DND-41 (cell line): ENCODE results near the gene ZHX3.

Experiments
- ATAC-seq: fragments of 200-7000 bp; cut with Tn5 transposase; 3 replicates; pipeline ENCODE4 v1.9.1; 2021; ENCODE audit warnings: low read depth; ENCODE audit not compliant: insufficient read depth
- DNase-seq: peaks from one replicate; pipeline ENCODE4 v3.0.0-alpha.2; 2020
- H2AFZ ChIP-seq: 2 replicates; pipeline ENCODE4 v1.6.0; 2012; ENCODE audit warnings: low read depth, low read length
- H3K27ac ChIP-seq: 2 replicates; pipeline ENCODE4 v1.5.1; 2012; ENCODE audit warnings: low read length, inconsistent platforms
- H3K27me3 ChIP-seq: fragments of 200-600 bp; sonication (generic); 2 replicates; pipeline ENCODE4 v1.6.0; 2012; ENCODE audit warnings: low read length, mild to moderate bottlenecking, inconsistent platforms; ENCODE audit not compliant: insufficient read depth, poor library complexity
- H3K36me3 ChIP-seq: 2 replicates; pipeline ENCODE4 v1.5.1; 2012; ENCODE audit warnings: low read length, inconsistent platforms; ENCODE audit not compliant: insufficient read depth
- H3K4me1 ChIP-seq: 2 replicates; pipeline ENCODE4 v1.5.1; 2012; ENCODE audit warnings: mild to moderate bottlenecking, low read length; ENCODE audit not compliant: insufficient read depth
- H3K4me2 ChIP-seq: 2 replicates; pipeline ENCODE4 v1.6.0; 2012; ENCODE audit warnings: mild to moderate bottlenecking, moderate library complexity, low read length, inconsistent platforms; ENCODE audit not compliant: insufficient read depth
- H3K4me3 ChIP-seq, 2 experiments: fragments of 200-600 bp in 1 of 2; shearing (Covaris generic) in 1 of 2; 2 replicates each; pipeline ENCODE4 v1.5.1; 2012 to 2016; ENCODE audit warnings: inconsistent platforms in 2 of 2, low read length in 2 of 2, mild to moderate bottlenecking in 2 of 2, low read depth in 1 of 2, moderate library complexity in 1 of 2
- H3K79me2 ChIP-seq: 2 replicates; pipeline ENCODE4 v1.6.0; 2012; ENCODE audit warnings: low read length, inconsistent platforms; ENCODE audit not compliant: insufficient read depth
- H3K9ac ChIP-seq: 2 replicates; pipeline ENCODE4 v1.6.0; 2012; ENCODE audit warnings: low read depth, mild to moderate bottlenecking, inconsistent platforms, low read length, moderate library complexity
- H3K9me3 ChIP-seq: 2 replicates; pipeline ENCODE4 v1.5.1; 2012; ENCODE audit warnings: low read length, moderate library complexity, mild to moderate bottlenecking, inconsistent platforms; ENCODE audit not compliant: insufficient read depth, severe bottlenecking
- H4K20me1 ChIP-seq: 2 replicates; pipeline ENCODE4 v1.6.0; 2012; ENCODE audit warnings: low read length; ENCODE audit not compliant: insufficient read depth
- EZH2 ChIP-seq: IDR thresholded peaks from 3 replicates; pipeline ENCODE4 v1.6.1; 2012; ENCODE audit warnings: borderline replicate concordance, low read depth, mild to moderate bottlenecking, moderate library complexity, low read length, inconsistent platforms; ENCODE audit not compliant: severe bottlenecking
- TF ChIP-seq, protein P1 (sequence below): IDR thresholded peaks from 2 replicates; pipeline ENCODE4 v1.5.1; 2012; ENCODE audit warnings: borderline replicate concordance, low read length, moderate library complexity, mild to moderate bottlenecking; ENCODE audit not compliant: poor library complexity, severe bottlenecking; ENCODE audit errors: extremely low read depth

Gene ZHX3

DNA sequence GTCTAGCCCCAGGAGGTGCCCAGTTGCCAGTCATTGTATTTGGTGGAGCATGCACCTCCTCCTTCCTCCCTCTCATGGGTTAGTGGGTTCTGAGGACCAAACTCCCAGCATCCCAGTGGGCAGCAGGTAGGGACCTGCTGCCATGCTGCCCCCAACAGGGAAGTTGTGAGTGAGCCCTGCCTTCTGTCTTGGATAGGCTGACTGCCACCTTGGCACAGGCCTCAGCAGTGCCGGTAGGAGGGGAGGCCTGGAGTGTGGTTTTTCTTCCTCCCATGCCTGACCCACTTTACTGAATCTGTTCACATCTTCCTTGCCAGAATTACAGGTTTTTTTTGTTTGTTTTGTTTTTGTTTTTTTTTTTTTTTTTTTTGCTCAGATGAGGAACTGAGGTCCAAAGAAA is 155.6 kb downstream of the ZHX3 start:
- Histone ChIP-seq H3K27ac (no peak overlapping the region), H3K36me3 (peaks cover 96% of the 10 kb centered on the region), H4K20me1 (peaks cover 94% of the 10 kb centered on the region), H2AFZ (no peak overlapping the region), H3K27me3 (no peaks in the 10 kb centered on the region), H3K9me3 (no peaks in the 10 kb centered on the region), H3K79me2 (peaks cover 45% of the 10 kb centered on the region), H3K9ac (no peak overlapping the region), H3K4me3 (no peak overlapping the region), H3K4me1 (peaks cover 14% of the 10 kb centered on the region), H3K4me2 (no peak overlapping the region)
- no peak for DNase-seq
- ATAC-seq: no peak
- TF ChIP-seq EZH2: no peak
- TF ChIP-seq, protein P1, sequence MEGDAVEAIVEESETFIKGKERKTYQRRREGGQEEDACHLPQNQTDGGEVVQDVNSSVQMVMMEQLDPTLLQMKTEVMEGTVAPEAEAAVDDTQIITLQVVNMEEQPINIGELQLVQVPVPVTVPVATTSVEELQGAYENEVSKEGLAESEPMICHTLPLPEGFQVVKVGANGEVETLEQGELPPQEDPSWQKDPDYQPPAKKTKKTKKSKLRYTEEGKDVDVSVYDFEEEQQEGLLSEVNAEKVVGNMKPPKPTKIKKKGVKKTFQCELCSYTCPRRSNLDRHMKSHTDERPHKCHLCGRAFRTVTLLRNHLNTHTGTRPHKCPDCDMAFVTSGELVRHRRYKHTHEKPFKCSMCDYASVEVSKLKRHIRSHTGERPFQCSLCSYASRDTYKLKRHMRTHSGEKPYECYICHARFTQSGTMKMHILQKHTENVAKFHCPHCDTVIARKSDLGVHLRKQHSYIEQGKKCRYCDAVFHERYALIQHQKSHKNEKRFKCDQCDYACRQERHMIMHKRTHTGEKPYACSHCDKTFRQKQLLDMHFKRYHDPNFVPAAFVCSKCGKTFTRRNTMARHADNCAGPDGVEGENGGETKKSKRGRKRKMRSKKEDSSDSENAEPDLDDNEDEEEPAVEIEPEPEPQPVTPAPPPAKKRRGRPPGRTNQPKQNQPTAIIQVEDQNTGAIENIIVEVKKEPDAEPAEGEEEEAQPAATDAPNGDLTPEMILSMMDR: no peak

DNA sequence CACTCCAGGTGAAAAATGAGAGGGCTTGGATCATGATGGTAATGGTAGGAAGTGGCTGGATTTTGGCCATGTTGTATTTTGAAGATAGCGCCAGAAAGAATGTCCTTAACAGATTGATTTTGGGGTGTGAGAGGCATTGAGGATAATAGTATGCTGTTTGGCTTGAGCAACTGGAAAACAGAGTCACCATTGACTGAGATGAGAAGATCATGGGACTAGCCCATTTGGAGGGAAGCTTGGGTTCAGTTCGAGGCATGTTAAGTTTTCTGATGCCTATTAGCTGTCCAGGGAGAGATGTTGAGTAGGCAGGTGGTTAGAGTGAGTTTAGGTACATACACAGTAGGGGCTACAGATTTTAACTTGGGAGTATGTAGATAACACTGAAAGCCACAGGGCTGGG is 156.8 kb downstream of the ZHX3 start:
- ATAC-seq (no peak), DNase-seq (no peak)
- Histone ChIP-seq H3K4me1 (peaks cover 26% of the 10 kb centered on the region), H3K4me2 (no peak overlapping the region), H3K27ac (no peak overlapping the region), H3K4me3 (no peak overlapping the region), H3K9me3 (no peaks in the 10 kb centered on the region), H4K20me1 (peaks cover 95% of the 10 kb centered on the region), H3K27me3 (no peaks in the 10 kb centered on the region), H3K36me3 (peaks cover 86% of the 10 kb centered on the region), H2AFZ (no peak overlapping the region), H3K9ac (no peak overlapping the region), H3K79me2 (peaks cover 57% of the 10 kb centered on the region)
- no peak for TF ChIP-seq EZH2
- TF ChIP-seq, protein P1: no peak

DNA sequence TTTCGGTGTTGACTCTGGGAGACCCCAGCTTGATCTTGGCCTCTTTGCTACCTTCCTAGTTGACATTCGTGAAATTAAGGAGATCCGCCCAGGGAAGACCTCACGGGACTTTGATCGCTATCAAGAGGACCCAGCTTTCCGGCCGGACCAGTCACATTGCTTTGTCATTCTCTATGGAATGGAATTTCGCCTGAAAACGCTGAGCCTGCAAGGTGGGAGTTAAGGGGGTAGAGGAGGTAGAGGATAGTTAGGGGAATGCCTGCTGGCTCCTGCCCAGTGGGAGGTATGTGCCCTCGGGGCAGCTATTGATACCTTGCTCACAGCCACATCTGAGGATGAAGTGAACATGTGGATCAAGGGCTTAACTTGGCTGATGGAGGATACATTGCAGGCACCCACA is 158.0 kb downstream of the ZHX3 start:
- TF ChIP-seq EZH2: no peak
- TF ChIP-seq, protein P1: no peak
- H3K4me3 ChIP-seq: no peak overlapping the region
- peaks cover 68% of the 10 kb centered on the region for H3K79me2 ChIP-seq
- H3K9ac ChIP-seq: no peak overlapping the region
- peak overlapping the region; percentile 20; the same call in 1 of the 2 replicates for H3K27ac ChIP-seq
- peaks cover 97% of the 10 kb centered on the region for H4K20me1 ChIP-seq
- H2AFZ ChIP-seq: no peak overlapping the region
- no peak overlapping the region for H3K4me2 ChIP-seq
- H3K27me3 ChIP-seq: no peaks in the 10 kb centered on the region
- no peaks in the 10 kb centered on the region for H3K9me3 ChIP-seq
- peaks cover 37% of the 10 kb centered on the region for H3K4me1 ChIP-seq
- ATAC-seq (no peak), DNase-seq (no peak)
- peaks cover 86% of the 10 kb centered on the region for H3K36me3 ChIP-seq
